Amniotic stem cell (primary cell): ENCODE data around the gene CIAO2A.

Source experiments
- DNase-seq: peaks from one replicate; lab custom pipeline; 2025; lab: John Stamatoyannopoulos, UW

CIAO2A gene

DNA sequence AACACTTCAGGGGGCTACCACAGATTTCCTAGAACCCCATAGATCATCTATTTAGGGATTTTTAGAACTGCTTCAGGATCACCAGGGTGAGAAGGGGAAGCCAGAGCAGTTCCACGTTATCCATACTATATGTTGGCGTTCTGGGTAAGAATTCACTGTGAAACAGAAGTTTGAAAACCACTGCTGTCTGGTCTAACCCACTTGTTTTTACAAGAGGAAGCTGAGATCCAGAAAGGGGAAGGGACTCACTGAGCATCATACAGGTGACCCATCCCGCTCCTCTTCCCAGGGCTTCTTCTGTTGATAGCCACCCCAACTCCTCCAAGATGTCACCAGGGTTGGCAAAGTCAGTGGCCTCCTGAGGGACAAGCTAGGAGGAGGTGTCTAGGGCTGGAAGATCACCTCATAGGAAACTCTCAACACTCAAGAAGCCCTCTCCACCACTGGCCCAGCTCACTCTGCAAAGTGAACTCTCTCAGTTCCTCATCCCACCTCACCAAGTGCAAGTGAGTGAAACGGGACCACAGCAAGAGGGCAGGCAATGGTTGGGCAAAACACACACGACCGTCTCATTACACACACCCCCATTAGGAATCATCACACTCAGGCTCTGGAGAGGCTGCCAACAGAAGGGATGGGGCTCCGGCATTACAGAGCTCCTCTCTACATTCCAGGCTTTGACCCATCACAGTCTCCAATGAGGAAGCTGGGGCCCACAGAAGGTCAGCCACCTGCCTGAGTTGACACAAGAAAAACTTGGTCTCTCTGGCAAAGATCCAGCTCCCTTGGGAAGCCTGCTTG lies 49.1 kb downstream of the CIAO2A start:
- DNase-seq, result no peak

GRCh38 chr15:64038878-64039610 lies 54.6 kb downstream of the CIAO2A start:
- no peak for DNase-seq

- no peak for DNase-seq
Observed at GRCh38 chr15:64037966-64038365, 55.7 kb downstream of the CIAO2A start.

DNA sequence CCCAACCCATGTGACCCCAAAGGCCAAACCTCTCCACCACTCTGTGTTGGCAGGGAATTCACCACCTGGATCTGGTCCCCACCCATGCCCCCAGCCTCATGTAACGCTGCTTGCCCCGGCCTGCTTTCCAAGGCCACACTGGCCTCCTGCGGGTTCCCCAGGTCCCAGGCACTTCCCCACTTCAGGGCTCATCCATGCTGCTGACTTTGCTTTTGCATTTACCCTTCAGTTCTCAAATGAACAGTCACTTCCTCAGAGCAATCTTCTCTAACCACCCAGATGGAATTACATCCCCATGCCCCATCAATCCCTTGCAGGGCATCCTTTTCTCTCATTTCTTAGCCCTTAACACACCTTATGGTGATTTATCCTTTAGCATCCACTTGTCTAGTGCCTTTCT lies 56.5 kb downstream of the CIAO2A start:
- DNase-seq, result no peak

- no peak for DNase-seq
Observed at GRCh38 chr15:64035525-64035924, 58.1 kb downstream of the CIAO2A start.

DNA sequence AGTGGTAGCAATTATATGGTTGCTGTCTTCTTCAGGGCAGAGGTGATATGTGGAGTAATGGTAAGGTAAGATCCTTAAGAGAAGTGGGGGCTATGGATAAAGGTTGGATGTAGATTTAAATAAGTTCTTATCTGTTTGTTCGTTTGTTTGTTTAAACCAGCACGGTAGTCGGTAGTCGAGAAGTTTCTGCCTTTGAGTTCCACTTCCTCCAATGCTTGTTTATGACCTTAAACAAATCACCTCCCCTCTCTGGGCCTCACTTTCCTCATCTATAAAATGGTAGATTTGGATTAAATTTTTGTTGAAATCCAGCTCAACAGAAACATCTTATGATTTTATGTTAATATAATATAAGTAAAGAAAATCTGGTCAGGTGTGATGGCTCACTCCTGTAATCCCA lies 59.1 kb downstream of the CIAO2A start:
- DNase-seq, result no peak

- DNase-seq, result no peak
Observed at GRCh38 chr15:64032329-64032728, 61.3 kb downstream of the CIAO2A start.

DNA sequence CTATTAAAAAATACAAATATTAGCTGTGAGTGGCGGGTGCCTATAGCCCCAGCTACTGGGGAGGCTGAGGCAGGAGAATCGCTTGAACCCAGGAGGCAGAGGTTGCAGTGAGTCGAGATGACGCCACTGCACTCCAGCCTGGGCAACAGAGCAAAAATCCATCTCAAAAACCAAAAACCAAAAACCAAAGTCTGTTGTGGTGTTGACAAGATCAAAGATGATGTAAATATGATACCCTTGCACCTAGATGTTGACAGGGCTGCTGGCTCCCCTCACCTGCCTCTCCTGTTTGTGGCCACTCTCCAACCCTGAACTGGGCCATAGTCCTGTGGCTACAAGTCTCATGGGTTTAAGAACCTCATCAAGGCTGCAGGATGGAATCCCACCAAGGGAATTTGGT lies 63.5 kb downstream of the CIAO2A start:
- no peak for DNase-seq

DNA sequence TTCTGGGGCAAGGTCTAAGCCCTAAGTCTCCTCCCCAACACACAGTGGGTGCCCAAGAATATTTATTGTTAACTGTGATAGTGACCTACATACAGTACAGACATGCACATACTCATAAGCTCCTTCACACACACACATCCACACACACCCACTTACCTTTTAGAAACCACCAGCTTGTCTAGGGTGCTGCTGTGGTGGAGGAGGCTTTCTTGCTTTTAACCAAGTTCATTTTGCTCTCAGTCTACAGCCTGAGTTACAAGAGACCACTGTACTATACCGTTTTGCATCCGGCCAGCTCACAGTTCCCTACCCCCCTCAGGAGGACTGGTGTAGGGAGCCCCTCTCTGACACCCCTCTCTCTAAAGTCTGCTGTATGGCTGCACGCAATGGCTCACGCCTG lies 64.0 kb downstream of the CIAO2A start:
- DNase-seq, result no peak

DNA sequence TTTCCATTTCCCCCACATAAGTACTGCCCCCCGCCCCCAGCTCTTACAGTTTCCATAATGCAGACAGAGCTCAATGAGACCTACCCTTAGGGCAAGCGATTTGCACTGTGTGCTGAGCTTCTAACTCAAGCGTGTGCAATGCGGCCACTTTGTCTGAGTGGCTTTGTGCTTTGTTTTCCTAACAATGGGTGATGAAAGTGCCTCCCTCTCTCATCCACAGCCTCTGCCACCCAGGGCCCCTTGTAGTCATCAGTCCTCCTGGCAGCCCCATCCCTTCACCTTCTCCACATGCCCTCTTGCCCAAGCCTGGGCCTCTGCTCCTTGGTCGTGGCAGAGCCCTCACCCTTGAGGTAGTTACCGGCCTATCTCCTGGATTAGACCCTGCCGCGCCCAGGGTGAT lies 64.5 kb downstream of the CIAO2A start:
- DNase-seq, result no peak

GRCh38 chr15:64026591-64026990 lies 67.0 kb downstream of the CIAO2A start:
- DNase-seq, result no peak

- DNase-seq, result no peak
Observed at GRCh38 chr15:64024172-64025050, 69.2 kb downstream of the CIAO2A start.

DNA sequence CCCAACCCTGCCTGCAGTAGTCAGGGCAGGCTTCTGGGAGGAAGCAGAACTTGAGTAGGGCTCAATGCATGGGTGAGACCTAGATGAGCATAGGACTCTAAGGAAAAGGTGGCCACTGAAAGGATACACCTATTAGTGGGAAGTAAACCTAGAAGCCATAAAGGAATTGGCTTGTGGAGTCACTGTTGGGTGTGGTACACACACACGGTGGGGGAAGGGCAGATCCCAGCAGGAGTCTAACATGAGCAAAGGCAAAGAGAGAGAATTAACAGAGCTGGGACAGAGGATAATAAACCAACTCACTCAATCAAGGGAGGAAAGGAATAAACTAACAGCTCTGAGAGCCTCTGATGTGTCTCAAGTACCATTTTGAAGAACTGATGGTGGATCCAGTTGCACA lies 70.4 kb downstream of the CIAO2A start:
- DNase-seq, result no peak

DNA sequence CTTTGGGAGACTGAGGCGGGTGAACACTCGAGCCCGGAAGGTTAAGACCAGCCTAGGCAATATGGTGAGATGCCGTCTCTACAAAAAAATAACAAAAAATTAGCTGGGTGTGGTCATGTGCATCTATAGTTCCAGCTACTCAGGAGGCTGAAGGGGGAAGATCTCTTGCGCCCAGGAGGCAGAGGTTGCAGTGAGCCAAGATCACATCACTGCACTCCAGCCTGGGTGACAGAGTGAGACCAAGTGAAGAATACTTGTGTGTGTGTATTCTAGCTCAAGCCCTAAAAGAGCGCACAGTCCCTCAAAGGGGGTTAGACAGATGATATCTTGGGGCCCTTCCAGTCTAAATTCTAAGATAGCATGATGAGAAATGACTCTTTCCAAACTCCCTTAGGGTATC lies 71.1 kb downstream of the CIAO2A start:
- DNase-seq, result no peak
